ENCODE data around the gene NDUFA7.
"Not testable (repeated sequence)": the region's sequence is repeated elsewhere in the genome, so short reads cannot be mapped to it uniquely, and the experiment has no call there.

Gene NDUFA7

DNA sequence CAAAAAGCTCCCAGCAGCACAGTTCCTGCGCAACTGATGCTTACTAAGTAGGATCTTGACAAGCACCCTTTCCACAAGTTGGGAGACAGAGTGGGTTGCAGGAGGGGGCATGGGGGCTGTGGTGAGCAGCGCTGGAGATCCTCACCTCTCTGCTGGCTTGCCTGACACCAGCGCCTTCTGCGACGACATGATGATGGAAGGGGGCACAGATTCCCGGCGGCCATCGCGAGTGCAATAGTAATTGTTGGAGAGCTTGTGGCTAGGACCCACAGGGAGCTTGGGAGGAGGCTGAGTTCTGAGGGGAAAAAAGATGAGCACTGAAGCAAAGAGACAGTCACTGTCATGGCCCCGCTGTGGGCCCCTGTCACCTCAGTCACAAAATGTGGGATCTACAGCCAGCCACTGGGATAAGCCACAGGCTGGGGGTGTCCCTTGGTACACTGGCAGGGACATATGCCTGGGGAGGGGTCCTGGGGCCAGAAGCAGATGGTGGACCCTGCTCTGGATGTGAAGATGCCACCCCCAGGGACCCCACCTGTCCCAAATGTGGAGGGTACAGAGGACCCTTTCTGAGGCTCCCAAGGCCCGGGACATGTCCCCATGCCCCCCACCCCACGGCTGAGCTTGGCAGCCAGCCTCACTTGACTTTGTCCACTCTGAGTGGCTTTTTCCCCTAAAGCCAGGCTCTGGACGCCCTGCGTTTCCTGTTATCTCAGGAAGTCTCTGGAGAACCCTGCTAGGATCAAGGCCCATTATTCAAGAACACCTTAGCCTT, 4.6 kb downstream of the NDUFA7 start:
- H3K4me3 ChIP-seq (ENCODE audit: low read length), result no peak overlapping the region
- no peak for TF ChIP-seq ZNF274 (IDR thresholded peaks at IDR 0.05; ENCODE audit: low read depth, low read length)

DNA sequence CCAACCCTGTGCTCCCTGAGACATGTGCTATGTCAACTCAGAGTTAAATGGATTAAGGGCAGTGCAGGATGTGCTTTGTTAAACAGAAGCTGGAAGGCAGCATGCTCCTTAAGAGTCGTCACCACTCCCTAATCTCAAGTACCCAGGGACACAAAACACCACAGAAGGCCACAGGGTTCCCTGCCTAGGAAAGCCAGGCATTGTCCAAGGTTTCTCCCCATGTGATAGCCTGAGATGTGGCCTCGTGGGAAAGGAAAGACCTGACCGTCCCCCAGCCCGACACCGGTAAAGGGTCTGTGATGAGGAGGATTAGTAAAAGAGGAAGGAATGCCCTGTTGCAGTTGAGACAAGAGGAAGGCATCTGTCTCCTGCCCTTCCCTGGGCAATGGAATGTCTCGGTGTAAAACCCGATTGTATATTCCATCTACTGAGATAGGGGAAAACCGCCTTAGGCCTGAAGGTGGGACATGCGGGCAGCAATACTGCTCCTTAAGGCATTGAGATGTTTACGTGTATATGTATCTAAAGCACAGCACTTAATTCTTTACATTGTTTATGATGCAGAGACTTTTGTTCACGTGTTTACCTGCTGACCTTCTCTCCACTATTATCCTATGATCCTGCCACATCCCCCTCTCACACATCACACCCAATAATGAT, 6.1 kb downstream of the NDUFA7 start:
- not testable (repeated sequence) for H3K4me3 ChIP-seq (ENCODE audit: low read length)

DNA sequence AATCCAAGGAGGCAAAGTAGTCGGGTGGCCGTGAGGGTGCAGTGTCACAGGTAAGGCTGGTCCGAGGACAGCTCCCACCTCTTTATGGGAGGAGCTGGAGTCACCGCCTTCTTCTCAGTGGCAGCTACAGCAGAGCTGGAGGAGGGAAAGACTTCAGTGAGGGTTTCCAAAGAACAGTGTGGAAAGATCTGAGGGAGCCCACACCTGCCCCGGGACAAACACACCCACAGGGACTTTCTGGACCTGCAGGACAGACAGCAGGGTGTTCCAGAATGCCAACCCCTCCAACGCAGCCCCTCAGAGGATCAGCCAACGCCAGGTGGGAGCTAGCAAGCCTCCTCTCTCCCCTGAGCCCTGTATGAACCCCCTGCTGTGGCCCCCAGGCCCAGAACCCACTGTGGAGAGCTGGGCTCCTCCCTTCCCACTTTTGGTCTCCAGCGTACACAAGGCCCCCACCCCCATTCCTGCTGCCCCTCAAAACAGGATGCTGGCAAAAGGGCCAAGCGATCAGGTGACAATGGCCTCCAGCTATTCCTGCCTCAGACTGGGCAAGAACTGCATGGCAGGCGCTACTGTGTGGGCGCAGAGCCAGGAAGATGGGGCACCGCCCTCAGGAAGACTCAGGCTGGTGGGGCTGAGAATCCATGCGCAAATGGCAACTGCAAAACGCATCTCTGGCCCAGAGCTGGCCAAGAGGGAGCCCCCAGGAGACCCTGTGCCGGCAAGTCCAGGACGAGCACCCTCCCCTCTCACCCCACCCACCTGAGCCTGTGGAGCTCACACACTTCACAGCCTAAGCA, 9.5 kb downstream of the NDUFA7 start:
- no peak overlapping the region for H3K4me3 ChIP-seq (ENCODE audit: low read length)

DNA sequence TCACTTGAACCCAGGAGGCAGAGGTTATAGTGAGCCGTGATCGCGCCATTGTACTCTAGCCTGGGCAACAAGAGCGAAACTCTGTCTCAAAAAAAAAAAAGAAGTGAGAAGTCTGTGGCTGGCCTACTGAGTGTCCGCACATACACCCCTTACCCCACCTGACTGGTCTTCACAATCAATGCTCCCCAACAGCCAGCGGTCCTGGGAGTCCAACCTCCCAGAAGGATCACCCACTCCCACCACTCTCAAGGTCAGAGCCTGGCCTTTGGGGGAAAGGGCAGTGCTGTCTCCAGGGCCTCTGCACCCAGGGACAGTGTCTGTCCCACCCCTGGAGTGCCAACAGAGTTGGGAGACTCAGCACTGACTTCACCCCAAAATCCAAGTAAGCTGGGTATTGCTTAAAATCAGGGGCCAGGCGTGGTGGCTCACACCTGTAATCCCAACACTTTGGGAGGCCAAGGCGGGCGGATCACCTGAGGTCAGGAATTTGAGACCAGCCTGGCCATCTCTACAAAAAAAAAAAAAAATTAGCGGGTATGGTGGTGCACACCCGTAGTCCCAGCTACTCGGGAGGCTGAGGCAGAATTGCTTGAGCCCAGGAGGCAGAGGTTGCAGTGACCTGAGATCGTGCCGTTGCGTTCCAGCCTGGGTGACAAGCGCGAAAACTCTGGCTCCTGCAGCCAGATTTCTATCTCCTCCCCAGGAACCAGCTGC, 10.7 kb downstream of the NDUFA7 start:
- TF ChIP-seq ZNF274 (IDR thresholded peaks at IDR 0.05; ENCODE audit: low read depth, low read length), result no peak
- no peak overlapping the region for H3K4me3 ChIP-seq (ENCODE audit: low read length)

More for the DNA sequence above, 9.5 kb downstream of the NDUFA7 start:
- TF ChIP-seq ZNF274 (IDR thresholded peaks at IDR 0.05; ENCODE audit: low read depth, low read length), result no peak

DNA sequence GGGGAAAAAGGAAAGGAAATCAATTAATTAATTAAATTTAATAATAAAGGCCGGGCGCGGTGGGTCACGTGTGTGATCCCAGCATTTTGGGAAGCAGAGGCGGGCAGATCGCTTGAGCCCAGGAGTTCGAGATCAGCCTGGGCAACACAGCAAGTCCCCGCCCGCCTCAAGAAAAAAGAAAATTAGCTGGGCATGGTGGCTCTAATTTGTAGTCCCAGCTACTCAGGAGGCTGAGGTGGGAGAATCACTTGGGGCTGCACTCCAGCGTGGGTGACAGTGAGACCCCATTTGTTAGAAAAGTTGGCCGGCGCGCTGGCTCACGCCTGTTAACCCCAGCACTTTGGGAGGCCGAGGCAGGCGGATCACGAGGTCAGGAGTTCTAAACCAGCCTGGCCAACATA, 12.3 kb downstream of the NDUFA7 start:
- TF ChIP-seq ZNF274 (IDR thresholded peaks at IDR 0.05; ENCODE audit: low read depth, low read length), result no peak
- peak overlapping the region; percentile 80; the same call in 1 of the 2 replicates for H3K4me3 ChIP-seq (ENCODE audit: low read length)

DNA sequence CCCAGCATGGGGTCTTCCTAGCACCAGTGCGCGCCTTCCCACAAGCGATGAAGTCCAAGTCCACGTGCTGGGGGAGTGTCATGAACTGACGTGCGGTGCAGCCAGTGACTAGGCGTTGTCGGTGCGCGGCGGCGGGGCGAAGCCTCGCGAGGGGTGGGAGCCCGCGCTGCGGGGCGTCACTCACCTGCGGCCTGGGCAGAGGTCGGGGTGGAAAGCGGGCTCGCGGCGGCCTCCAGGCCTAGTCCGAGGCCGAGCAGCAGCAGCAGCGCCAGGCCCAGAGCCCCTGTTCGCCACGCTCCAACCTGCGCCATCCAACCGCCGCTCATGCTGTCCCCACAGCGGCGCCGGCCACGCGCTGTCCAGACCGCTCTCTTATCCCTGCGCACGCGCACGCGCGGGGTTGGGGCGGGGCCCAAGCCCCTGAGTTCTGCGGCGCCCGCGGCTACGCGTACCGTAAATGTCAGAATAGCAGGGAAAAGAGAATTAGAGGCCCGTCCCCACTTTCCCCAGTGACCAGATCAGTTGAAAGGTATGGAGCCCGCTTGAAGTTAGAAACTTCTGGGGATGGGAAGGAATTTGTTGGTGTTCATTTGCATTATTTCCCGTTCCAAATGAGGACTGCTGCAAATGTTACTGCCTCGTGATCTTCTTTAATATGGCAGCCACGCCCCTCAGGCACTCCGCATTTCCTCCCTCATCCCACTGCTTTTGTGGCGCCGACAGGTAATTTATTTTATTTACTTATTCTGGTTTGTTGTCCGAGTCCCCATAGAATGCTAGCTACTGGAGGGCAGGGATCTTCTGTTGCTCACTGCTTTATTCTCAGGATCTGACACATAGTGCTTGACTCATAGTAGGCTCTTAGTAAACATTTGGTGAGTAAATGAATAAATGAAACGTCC, 13.0 kb downstream of the NDUFA7 start, which contains the start of gene CD320:
TSS of gene CD320 (minus strand) at position 394 of the 902 bp plus-strand sequence. CDS start at position 326, 68 bp downstream.
- TF ChIP-seq ZNF274 (IDR thresholded peaks at IDR 0.05; ENCODE audit: low read depth, low read length), result no peak
- H3K4me3 ChIP-seq (ENCODE audit: low read length), result peak within 1 kb of the TSS; percentile 80

DNA sequence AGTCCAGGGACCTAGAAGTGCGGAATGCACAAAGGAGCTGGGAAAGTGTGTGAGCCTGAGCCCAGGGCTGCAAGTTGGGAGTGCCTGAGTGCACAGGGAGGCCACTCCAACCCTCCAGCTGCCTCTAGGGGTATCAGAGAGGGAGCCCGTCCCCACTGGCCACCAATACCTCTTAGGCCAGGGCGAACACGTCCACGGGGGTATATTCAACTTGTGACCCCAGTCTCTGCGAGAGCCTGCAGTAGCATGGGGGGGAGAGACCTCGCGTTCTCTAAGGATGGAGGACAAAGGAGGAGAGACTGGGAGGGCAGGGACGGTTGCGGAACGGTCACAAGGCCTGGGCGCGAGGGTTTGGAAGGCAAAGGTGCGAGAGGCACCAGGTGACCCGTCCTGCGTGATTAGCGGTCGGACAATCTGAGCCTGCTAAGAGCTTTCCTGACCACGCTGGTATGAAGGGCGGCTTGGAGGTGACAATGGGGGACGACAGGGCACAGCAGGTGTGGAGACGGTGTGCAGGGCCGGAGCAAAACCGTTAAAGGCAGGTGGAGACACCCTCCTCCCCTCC, 13.7 kb downstream of the NDUFA7 start:
- no peak for TF ChIP-seq ZNF274 (IDR thresholded peaks at IDR 0.05; ENCODE audit: low read depth, low read length)
- H3K4me3 ChIP-seq (ENCODE audit: low read length), result peak overlapping the region; percentile 80

DNA sequence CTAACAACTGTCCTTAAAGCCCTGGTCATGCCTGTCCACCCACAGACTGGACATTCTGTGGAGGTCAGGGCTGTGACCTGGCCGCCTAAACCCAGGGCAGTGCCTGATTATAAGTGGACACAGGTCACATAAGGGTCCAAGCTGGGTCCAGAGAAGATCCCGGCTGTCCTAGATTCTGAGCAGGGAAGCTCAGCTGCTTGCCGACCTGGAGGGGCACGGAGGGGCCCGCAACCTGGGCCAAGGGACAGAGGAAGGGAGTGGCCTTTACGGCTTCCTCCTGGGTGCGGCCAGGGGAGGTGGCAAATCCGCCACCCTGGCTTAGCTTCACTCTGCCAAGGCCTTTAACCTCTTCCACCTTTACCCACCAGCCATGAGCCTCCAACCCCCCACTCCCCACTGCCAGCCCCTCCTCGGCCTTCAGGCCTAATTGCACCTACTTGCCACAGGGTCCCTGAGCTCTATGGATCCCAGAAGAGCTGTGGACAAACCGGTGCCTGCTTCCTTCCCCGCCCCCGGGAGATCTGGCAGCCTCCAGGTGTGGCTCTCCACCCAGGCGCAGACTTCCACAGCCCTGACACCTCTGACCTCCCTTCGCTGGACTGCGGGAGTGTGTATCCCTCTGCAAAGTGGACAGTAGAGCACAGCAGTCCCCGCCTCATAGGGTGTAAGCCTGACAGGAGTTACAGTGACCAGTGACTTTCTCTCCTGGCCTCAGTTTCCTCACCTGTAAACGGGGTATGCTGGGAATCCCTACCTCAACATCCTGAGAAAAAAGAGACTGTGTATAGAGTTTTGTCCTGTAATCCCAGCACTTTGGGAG, 14.7 kb downstream of the NDUFA7 start:
- TF ChIP-seq ZNF274 (IDR thresholded peaks at IDR 0.05; ENCODE audit: low read depth, low read length), result no peak
- peak overlapping the region; percentile 80; the same call in 1 of the 2 replicates for H3K4me3 ChIP-seq (ENCODE audit: low read length)

DNA sequence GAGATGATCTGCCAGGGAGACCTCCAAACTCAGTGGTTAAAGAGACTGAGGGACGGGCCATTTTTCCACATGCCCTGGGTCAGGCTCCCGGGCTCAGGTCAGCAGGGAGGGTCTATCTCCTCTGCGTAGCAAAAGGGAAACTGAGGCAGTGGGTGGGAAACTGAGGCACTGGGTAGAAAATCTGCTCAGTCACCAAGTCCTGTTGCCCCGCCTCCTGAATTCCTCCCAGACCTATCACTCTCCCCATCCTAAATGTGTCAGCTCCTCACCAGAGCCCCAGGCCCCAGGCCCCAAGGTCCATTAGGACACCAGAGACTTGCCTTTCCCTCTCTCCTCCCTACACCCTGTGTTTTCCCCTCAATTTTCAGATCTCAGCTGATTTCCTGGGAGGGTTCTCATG, 15.4 kb downstream of the NDUFA7 start:
- TF ChIP-seq ZNF274 (IDR thresholded peaks at IDR 0.05; ENCODE audit: low read depth, low read length), result no peak
- no peak overlapping the region for H3K4me3 ChIP-seq (ENCODE audit: low read length)

DNA sequence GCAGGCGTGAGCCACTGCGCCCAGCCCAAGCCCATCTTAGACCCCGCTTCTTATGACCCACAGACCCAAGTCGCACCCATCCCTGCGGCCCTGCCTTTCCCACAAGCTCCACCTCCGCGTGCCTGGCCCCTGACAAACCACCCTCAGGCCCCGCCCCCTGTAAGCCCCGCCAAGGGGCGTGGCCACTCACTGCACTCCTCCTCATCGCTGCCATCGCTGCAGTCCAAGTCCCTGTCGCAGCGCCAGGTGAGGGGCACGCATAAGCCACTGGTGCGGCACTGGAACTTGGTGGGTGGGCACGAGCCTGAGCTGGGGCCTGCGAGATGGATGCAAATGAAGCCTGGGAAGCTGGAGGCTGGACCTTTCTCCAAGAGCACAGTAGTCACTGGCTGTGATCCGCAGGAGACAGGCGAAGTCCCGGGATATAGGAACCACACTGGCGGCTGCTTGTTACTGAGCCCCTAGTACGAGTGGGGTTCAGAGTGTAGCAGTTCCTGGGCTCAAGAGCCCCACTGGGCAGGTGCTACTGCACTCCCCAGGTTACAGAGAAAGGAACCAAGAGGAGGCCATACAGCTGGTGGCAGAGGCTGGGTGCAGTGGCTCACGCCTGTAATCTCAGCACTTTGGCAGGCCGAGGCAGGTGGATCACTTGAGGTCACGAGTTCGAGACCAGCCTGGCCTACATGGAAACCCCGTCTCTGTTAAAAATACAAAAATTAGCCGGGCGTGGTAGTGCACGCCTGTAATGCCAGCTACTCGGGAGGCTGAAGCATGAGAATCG, 16.1 kb downstream of the NDUFA7 start:
- H3K4me3 ChIP-seq (ENCODE audit: low read length), result no peak overlapping the region
- no peak for TF ChIP-seq ZNF274 (IDR thresholded peaks at IDR 0.05; ENCODE audit: low read depth, low read length)

DNA sequence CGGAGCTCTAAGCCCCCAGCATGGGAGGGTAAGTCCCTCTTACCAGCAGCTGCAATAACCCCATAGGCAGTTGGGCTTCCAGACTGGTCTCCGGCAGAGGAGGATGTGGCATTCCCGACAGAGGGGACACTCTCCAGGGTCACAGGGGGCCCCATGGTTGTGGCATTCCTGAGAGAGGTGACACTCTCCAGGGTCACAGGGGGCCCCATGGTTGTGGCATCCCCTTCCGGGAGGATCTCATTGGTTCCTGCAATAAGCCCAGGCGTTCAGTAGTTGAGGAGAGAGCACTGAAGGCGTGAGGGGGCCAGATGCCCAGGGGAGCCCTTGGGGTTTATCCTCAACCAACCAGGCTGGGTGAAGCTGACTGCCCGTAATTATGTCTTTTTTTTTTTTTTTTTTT, 18.4 kb downstream of the NDUFA7 start:
- H3K4me3 ChIP-seq (ENCODE audit: low read length), result no peak overlapping the region
- TF ChIP-seq ZNF274 (IDR thresholded peaks at IDR 0.05; ENCODE audit: low read depth, low read length), result no peak

Measured in GM08714 (cell line).